AG04450 (cell line): ENCODE data around the gene TUBGCP5. TPM values are rescaled to one million over a fixed set of nuclear protein-coding genes. Genes with fewer than 3 reads are reported as not detected.
"Not testable (repeated sequence)": the region's sequence is repeated elsewhere in the genome, so short reads cannot be mapped to it uniquely, and the experiment has no call there.

Experiments used
- CTCF ChIA-PET: fragments of 300-600, 350-600 bp; formaldehyde crosslinking; extraction: SDS; loops from one replicate; lab custom pipeline; 2022; ENCODE audit warnings: antibody characterized with exemption, inconsistent platforms; lab: Charles Lee
- POLR2A ChIA-PET: fragments of 350-600 bp; formaldehyde crosslinking; extraction: SDS; loops from one replicate; lab custom pipeline; 2021; ENCODE audit warnings: antibody characterized with exemption, inconsistent platforms; lab: Yijun Ruan, JAX
- DNase-seq: peaks from one replicate; pipeline ENCODE4 v3.0.0-alpha.2; 2011; ENCODE audit warnings: low read depth, low spot score
- H3K27ac ChIP-seq: one replicate; pipeline ENCODE4 v1.5.1; 2012; ENCODE audit warnings: low read depth, low read length, control low read depth
- H3K27me3 ChIP-seq: one replicate; pipeline ENCODE4 v1.6.0; 2012; ENCODE audit warnings: low read length; ENCODE audit not compliant: control insufficient read depth, insufficient read depth
- H3K4me3 ChIP-seq: 2 replicates; pipeline ENCODE4 v1.5.1; 2011; ENCODE audit warnings: mild to moderate bottlenecking, low read depth, low read length, control low read depth
- H3K9me3 ChIP-seq: 2 replicates; pipeline ENCODE4 v1.5.1; 2012; ENCODE audit warnings: low read length; ENCODE audit not compliant: control insufficient read depth, insufficient read depth
- CTCF ChIP-seq: IDR thresholded peaks from 2 replicates; pipeline ENCODE4 v1.5.1; 2011; ENCODE audit warnings: low read depth, low read length, control low read depth, inconsistent platforms
- polyA plus RNA-seq: library from polyadenylated mRNA; depleted of rRNA; stranded (reverse); fragments of >200 nt; gene quantifications from 2 replicates; pipeline ENCODE4 v1.2.3, GENCODE V29; 2011

The TUBGCP5 gene
- polyA plus RNA-seq, 1 experiment, result 15.7 TPM

GRCh38 chr15:23002920-23003319 is 36.4 kb downstream of the TUBGCP5 start:
- CTCF ChIA-PET, result no interaction called here
- no peak for DNase-seq
- H3K4me3 ChIP-seq, result no peak overlapping the region
- H3K27ac ChIP-seq, result no peak overlapping the region
- TF ChIP-seq CTCF, result no peak
- no peaks in the 10 kb centered on the region for H3K27me3 ChIP-seq
- no peaks in the 10 kb centered on the region for H3K9me3 ChIP-seq
- POLR2A ChIA-PET, result interaction anchor here (0.7 kb wide), 1 partner anchor 139 kb away, joined by 4 read pairs; no protein-coding TSS in a partner anchor

GRCh38 chr15:22995795-22996194 is 43.6 kb downstream of the TUBGCP5 start:
- Histone ChIP-seq H3K27me3 (no peaks in the 10 kb centered on the region), H3K9me3 (no peaks in the 10 kb centered on the region), H3K27ac (no peak overlapping the region), H3K4me3 (no peak overlapping the region)
- CTCF ChIA-PET, result no interaction called here
- TF ChIP-seq CTCF, result no peak
- POLR2A ChIA-PET, result no interaction called here
- DNase-seq, result no peak

DNA sequence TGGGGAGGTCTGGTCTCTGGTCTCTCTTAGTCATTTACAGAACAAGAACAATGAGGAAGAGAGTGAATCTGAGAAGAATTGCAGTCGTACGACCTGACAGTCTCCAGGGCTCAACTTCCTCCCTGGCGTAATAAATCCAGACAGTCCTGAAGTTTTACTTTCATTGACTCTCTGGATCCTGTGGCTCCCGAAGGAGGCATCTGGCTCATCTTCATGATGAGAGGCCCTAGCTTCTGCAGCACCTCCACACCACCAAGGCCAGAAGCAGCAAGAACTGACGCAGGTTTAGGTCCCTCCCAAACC is 47.4 kb downstream of the TUBGCP5 start:
- Histone ChIP-seq H3K4me3 (no peak overlapping the region), H3K27ac (no peak overlapping the region), H3K27me3 (no peaks in the 10 kb centered on the region), H3K9me3 (no peaks in the 10 kb centered on the region; the same call in 1 of the 2 replicates)
- no peak for DNase-seq
- no peak for TF ChIP-seq CTCF
- ChIA-PET POLR2A (no interaction called here), CTCF (no interaction called here)

DNA sequence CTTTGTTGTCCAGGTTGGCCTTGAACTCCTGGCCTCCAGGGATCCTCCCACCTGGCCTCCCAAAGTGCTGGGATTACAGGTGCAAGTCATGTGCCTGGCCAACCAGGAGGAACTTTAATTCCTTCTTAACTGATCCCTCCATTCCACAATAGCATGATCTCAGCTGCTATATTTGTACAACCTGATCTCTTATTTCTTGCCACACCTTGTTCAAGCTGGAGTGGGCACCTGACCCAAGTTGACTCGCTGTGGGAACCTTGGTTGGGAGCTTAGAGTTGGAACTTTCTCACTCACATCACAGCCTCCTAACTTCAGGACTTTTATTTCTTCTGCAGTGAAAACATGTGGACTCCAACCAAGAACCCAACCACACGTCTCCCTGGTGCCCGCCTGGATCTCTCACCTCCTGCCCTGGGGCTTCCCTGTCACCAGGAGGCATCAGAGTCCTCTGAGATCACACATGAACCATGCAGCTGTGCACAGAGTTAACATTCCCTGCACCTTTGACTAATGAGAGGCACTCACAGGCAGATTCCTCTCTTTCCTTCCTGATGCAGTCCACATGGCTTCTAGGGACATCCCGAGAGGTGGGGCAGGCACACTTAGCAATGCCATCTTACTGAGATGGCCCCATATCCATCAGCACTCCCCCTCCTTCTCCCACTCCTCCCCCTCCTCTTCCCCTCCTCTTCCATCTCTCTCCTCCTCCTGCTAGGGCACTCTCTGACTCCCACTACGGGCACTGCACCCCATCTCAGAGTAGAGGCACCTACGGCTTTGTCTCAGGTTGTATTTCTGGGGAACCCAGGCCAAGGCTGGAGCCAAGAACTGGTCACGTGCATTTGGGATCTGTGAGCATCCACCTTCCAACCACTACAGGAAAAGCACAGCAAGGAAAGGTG is 49.5 kb downstream of the TUBGCP5 start:
- no peak for TF ChIP-seq CTCF
- Histone ChIP-seq H3K9me3 (no peaks in the 10 kb centered on the region; the same call in 1 of the 2 replicates), H3K27me3 (no peaks in the 10 kb centered on the region), H3K4me3 (no peak overlapping the region), H3K27ac (no peak overlapping the region)
- ChIA-PET POLR2A (no interaction called here), CTCF (no interaction called here)
- no peak for DNase-seq

DNA sequence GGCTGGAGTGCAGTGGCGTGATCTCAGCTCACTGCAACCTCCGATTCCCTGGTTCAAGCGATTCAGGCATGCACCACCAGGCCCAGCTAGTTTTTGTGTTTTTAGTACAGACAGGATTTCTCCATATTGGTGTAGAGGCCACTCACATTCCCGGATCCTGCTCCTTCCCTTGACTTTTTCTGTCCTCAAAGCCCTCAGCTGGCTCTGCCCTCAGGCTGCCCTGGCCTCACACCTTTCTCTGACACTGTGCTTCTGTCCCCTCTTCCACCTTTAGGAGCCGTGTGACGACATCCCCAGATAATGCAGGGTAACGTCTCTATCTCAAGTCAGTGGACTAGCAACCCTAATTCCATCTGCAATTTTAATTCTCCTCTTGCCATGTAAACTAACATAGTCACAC is 50.6 kb downstream of the TUBGCP5 start:
- DNase-seq, result no peak
- H3K27ac ChIP-seq, result no peak overlapping the region
- no peaks in the 10 kb centered on the region; the same call in 1 of the 2 replicates for H3K9me3 ChIP-seq
- no peak overlapping the region for H3K4me3 ChIP-seq
- no peak for TF ChIP-seq CTCF
- CTCF ChIA-PET, result interaction anchor here (0.6 kb wide), 1 partner anchor 580 kb away, joined by 4 read pairs; no protein-coding TSS in a partner anchor
- no peaks in the 10 kb centered on the region for H3K27me3 ChIP-seq
- POLR2A ChIA-PET, result no interaction called here

- DNase-seq, H3K9me3 ChIP-seq, CTCF ChIA-PET, H3K27me3 ChIP-seq, POLR2A ChIA-PET, H3K27ac ChIP-seq, H3K4me3 ChIP-seq: not testable (repeated sequence)
These were observed 57.4 kb downstream of the TUBGCP5 start for GRCh38 chr15:22981931-22982330.
